Osteocyte (in vitro differentiated cells): ENCODE measurements around the gene TRIM66. TPM values are rescaled to one million over a fixed set of nuclear protein-coding genes. Genes with fewer than 3 reads are reported as not detected.
A peak's percentile ranks its signal among the peaks of the same experiment; 100 is the strongest.

Experiments used
- DNase-seq: peaks from one replicate; pipeline ENCODE4 v3.0.0; 2021; ENCODE audit warnings: mixed read lengths; ENCODE audit not compliant: unreplicated experiment; ENCODE audit errors: extremely low spot score
- H3K27ac Mint-ChIP-seq: one replicate; pipeline ENCODE4 v1.8.0; 2021; ENCODE audit warnings: mild to moderate bottlenecking, mixed read lengths; ENCODE audit not compliant: unreplicated experiment
- H3K27me3 Mint-ChIP-seq: one replicate; pipeline ENCODE4 v1.8.0; 2021; ENCODE audit warnings: mixed read lengths; ENCODE audit not compliant: unreplicated experiment
- H3K36me3 Mint-ChIP-seq: one replicate; pipeline ENCODE4 v1.8.0; 2021; ENCODE audit warnings: mixed read lengths; ENCODE audit not compliant: unreplicated experiment
- H3K4me1 Mint-ChIP-seq: one replicate; pipeline ENCODE4 v1.8.0; 2021; ENCODE audit warnings: mixed read lengths; ENCODE audit not compliant: unreplicated experiment
- H3K4me3 Mint-ChIP-seq: one replicate; pipeline ENCODE4 v1.8.0; 2021; ENCODE audit warnings: mild to moderate bottlenecking, moderate library complexity, mixed read lengths; ENCODE audit not compliant: unreplicated experiment
- H3K9me3 Mint-ChIP-seq: one replicate; pipeline ENCODE4 v1.8.0; 2021; ENCODE audit warnings: mixed read lengths; ENCODE audit not compliant: unreplicated experiment
- total RNA-seq: library from RNA; stranded (reverse); gene quantifications from 2 replicates; pipeline ENCODE4 v1.2.1, GENCODE V29; 2021
- TF ChIP-seq, protein P1 (sequence below): fragments of 200-600 bp; sonication (generic); IDR thresholded peaks from 2 replicates; pipeline ENCODE4 v1.5.0; 2021; ENCODE audit warnings: antibody characterized with exemption, mild to moderate bottlenecking, moderate library complexity

The TRIM66 gene
- total RNA-seq, 1 donor from 2014 or later = 10.0 TPM

DNA sequence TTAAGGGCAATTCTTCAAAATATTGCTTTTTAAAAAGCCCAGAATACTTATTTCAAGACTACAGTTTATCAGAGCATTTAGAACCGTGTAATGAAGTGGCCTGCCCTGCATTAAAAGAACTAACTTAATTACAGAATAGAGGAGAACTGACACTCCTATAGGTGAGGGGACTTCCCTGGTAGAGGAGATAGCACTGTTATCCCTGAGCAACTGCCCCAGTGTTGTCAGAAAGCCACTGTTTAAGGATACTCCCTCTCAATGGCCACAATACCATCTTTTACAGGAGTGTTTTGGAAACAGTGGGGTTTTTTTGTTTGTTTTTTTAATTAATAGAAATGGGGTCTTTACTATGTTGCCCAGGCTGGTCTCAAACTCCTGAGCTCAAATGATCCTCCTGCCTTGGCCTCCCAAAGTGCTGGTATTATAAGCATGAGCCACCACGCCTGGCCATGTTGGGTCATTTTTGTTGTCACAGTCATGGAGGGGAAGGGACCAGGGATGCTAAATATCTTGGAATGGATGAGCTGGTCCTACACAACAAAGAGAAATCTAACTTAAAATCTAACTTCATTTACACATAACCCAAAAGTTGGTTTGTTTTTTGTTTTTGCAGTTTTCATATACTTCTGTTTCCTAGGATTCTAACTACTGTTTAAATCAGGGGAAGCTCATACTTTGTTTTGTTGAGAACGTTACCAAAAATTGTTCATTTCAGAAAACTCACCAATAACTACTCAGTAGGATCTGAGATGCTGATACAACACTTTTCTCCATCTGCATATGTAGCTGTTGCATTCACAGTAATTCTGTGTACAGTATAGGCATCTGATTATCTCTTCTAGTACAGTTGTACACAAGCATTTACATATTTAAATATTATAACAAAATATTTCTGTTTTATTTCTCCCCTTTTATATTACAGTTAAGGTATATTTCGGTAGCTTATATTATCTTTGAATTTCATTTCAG is 8.2 kb upstream of the TRIM66 start:
- TF ChIP-seq, protein P1, sequence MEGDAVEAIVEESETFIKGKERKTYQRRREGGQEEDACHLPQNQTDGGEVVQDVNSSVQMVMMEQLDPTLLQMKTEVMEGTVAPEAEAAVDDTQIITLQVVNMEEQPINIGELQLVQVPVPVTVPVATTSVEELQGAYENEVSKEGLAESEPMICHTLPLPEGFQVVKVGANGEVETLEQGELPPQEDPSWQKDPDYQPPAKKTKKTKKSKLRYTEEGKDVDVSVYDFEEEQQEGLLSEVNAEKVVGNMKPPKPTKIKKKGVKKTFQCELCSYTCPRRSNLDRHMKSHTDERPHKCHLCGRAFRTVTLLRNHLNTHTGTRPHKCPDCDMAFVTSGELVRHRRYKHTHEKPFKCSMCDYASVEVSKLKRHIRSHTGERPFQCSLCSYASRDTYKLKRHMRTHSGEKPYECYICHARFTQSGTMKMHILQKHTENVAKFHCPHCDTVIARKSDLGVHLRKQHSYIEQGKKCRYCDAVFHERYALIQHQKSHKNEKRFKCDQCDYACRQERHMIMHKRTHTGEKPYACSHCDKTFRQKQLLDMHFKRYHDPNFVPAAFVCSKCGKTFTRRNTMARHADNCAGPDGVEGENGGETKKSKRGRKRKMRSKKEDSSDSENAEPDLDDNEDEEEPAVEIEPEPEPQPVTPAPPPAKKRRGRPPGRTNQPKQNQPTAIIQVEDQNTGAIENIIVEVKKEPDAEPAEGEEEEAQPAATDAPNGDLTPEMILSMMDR = no peak
- Mint-ChIP-seq H3K27me3 (no peaks in the 10 kb centered on the region), H3K4me1 (peaks cover 30% of the 10 kb centered on the region), H3K27ac (no peak overlapping the region), H3K36me3 (peaks cover 45% of the 10 kb centered on the region), H3K4me3 (no peak overlapping the region), H3K9me3 (no peaks in the 10 kb centered on the region)
- no peak for DNase-seq

DNA sequence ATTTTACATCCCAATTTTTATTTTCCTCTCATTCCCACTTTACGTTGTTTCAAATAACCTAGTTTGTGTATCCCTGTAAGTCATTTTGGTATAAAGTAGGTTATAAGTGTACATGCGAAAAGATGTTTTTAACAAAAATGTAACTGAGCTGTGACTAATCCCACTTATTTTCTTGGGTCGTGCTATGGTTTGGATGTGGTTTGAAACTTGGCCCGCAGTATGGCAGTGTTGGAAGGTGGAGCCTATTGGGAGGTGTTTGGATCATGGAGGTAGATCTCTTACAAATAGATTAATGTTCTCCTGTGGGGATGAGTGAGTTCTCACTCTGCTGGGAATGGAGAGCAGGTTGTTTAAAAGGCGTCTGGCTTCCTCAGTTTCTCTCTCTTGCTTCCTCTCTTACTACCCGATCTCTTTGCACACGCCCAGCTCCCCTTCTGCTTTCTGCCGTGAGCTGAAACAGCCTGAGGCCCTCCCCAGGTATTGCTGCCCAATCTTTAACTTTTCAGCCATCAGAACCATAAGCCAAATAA is 7.3 kb upstream of the TRIM66 start:
- peaks cover 38% of the 10 kb centered on the region for H3K4me1 Mint-ChIP-seq
- H3K36me3 Mint-ChIP-seq = peaks cover 49% of the 10 kb centered on the region
- DNase-seq = no peak
- H3K9me3 Mint-ChIP-seq = no peaks in the 10 kb centered on the region
- TF ChIP-seq, protein P1 = no peak
- no peaks in the 10 kb centered on the region for H3K27me3 Mint-ChIP-seq
- peak overlapping the region; percentile 97 for H3K27ac Mint-ChIP-seq
- H3K4me3 Mint-ChIP-seq = peak overlapping the region; percentile 91

- peaks cover 48% of the 10 kb centered on the region for H3K4me1 Mint-ChIP-seq
- TF ChIP-seq, protein P1 = peak; percentile 24
- no peaks in the 10 kb centered on the region for H3K9me3 Mint-ChIP-seq
- H3K4me3 Mint-ChIP-seq = peak overlapping the region; percentile 91
- peak; percentile 96 for DNase-seq
- peak overlapping the region; percentile 97 for H3K27ac Mint-ChIP-seq
- no peaks in the 10 kb centered on the region for H3K27me3 Mint-ChIP-seq
- H3K36me3 Mint-ChIP-seq = peaks cover 45% of the 10 kb centered on the region
Measured at GRCh38 chr11:8688414-8689362, 6.2 kb upstream of the TRIM66 start.

GRCh38 chr11:8686325-8686724 is 3.9 kb upstream of the TRIM66 start:
- Mint-ChIP-seq H3K4me1 (peaks cover 61% of the 10 kb centered on the region), H3K9me3 (no peaks in the 10 kb centered on the region), H3K27ac (peak overlapping the region; percentile 18), H3K4me3 (no peak overlapping the region), H3K36me3 (peaks cover 30% of the 10 kb centered on the region), H3K27me3 (no peaks in the 10 kb centered on the region)
- TF ChIP-seq, protein P1 = no peak
- DNase-seq = no peak
